Glutamatergic neuron (in vitro differentiated cells): ENCODE measurements around the gene TBC1D5. TPM values are rescaled to one million over a fixed set of nuclear protein-coding genes. Genes with fewer than 3 reads are reported as not detected.
A peak's percentile ranks its signal among the peaks of the same experiment; 100 is the strongest.
"Not testable (repeated sequence)": the region's sequence is repeated elsewhere in the genome, so short reads cannot be mapped to it uniquely, and the experiment has no call there.

ENCODE experiments used
- DNase-seq: peaks from one replicate; pipeline ENCODE4 v3.0.0; 2022
- H3K27ac Mint-ChIP-seq: one replicate; pipeline ENCODE4 v1.8.0; 2020; ENCODE audit warnings: mild to moderate bottlenecking, mixed read lengths, inconsistent platforms; ENCODE audit not compliant: unreplicated experiment
- H3K27me3 Mint-ChIP-seq: one replicate; pipeline ENCODE4 v1.8.0; 2020; ENCODE audit warnings: mild to moderate bottlenecking, moderate library complexity, mixed read lengths, inconsistent platforms; ENCODE audit not compliant: unreplicated experiment
- H3K36me3 Mint-ChIP-seq: one replicate; pipeline ENCODE4 v1.8.0; 2020; ENCODE audit warnings: mild to moderate bottlenecking, mixed read lengths, inconsistent platforms; ENCODE audit not compliant: unreplicated experiment
- H3K4me1 Mint-ChIP-seq: one replicate; pipeline ENCODE4 v1.8.0; 2020; ENCODE audit warnings: mild to moderate bottlenecking, low read depth, mixed read lengths, inconsistent platforms; ENCODE audit not compliant: unreplicated experiment
- H3K4me3 Mint-ChIP-seq: one replicate; pipeline ENCODE4 v1.8.0; 2020; ENCODE audit warnings: mild to moderate bottlenecking, mixed read lengths, inconsistent platforms; ENCODE audit not compliant: unreplicated experiment
- H3K9me3 Mint-ChIP-seq: one replicate; pipeline ENCODE4 v1.8.0; 2020; ENCODE audit warnings: mild to moderate bottlenecking, moderate library complexity, mixed read lengths, inconsistent platforms; ENCODE audit not compliant: unreplicated experiment
- total RNA-seq: library from RNA; stranded (reverse); fragmentation: NEBNext Ultra II Directional; extraction: Animal tissue kit (Norgen Biotek cat#: 25700); gene quantifications from one replicate; pipeline ENCODE4 v1.2.1, GENCODE V29; 2021; ENCODE audit not compliant: unreplicated experiment
- TF ChIP-seq, protein P1 (sequence below): fragments of 200-600 bp; sonication (generic); IDR thresholded peaks from one replicate; pipeline ENCODE4 v1.5.0; 2021; ENCODE audit not compliant: partially characterized antibody, unreplicated experiment

TBC1D5 gene
- total RNA-seq, 1 donor from 2014 or later, result 40.2 TPM

DNA sequence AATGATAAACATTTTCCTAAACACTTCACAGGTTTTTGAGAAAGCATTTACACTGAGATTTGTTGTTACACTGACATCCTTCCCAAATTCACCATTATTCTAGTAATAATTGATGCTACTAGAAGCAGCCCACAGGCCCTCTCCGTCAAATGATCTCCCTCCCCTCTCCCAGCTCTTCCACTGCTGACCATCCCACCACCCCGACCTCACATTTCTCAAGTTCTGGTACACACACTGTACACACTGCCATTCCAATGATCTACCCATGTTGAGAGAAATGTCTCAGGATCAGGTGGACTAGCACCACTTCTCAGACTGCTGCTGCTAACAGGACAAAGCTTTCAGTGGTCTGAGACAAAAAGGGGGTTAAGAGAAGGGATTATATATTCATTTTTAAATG, 3.5 kb downstream of the TBC1D5 start:
- H3K27me3 Mint-ChIP-seq, result no peaks in the 10 kb centered on the region
- peaks cover 11% of the 10 kb centered on the region for H3K4me1 Mint-ChIP-seq
- DNase-seq, result no peak
- peaks cover 2% of the 10 kb centered on the region for H3K9me3 Mint-ChIP-seq
- no peak overlapping the region for H3K4me3 Mint-ChIP-seq
- TF ChIP-seq, protein P1, sequence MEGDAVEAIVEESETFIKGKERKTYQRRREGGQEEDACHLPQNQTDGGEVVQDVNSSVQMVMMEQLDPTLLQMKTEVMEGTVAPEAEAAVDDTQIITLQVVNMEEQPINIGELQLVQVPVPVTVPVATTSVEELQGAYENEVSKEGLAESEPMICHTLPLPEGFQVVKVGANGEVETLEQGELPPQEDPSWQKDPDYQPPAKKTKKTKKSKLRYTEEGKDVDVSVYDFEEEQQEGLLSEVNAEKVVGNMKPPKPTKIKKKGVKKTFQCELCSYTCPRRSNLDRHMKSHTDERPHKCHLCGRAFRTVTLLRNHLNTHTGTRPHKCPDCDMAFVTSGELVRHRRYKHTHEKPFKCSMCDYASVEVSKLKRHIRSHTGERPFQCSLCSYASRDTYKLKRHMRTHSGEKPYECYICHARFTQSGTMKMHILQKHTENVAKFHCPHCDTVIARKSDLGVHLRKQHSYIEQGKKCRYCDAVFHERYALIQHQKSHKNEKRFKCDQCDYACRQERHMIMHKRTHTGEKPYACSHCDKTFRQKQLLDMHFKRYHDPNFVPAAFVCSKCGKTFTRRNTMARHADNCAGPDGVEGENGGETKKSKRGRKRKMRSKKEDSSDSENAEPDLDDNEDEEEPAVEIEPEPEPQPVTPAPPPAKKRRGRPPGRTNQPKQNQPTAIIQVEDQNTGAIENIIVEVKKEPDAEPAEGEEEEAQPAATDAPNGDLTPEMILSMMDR, result no peak
- H3K27ac Mint-ChIP-seq, result no peak overlapping the region
- H3K36me3 Mint-ChIP-seq, result no peaks in the 10 kb centered on the region

GRCh38 chr3:17738219-17738618, 4.2 kb downstream of the TBC1D5 start:
- Mint-ChIP-seq H3K4me1 (peaks cover 8% of the 10 kb centered on the region), H3K36me3 (no peaks in the 10 kb centered on the region), H3K27me3 (no peaks in the 10 kb centered on the region), H3K27ac (no peak overlapping the region), H3K9me3 (peaks cover 2% of the 10 kb centered on the region), H3K4me3 (no peak overlapping the region)
- TF ChIP-seq, protein P1, result no peak
- DNase-seq, result no peak

DNA sequence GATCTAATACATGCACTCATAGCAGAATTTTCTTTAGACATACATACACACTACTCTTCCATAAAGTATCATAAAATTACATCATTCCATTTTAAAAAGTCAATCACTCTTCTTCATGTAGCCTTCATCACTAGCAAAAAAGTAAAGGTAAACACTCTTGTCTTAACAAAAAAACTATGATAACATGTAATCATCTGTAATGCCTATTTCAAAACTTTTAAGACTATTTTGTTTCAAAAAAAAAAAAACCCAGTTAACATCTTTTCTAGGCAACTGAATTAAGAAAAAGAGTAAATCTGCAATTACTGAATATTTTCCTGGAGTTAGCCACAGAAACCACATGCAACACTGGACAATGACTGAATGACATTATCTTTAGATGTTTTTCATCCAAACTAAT, 4.8 kb downstream of the TBC1D5 start:
- no peak overlapping the region for H3K4me3 Mint-ChIP-seq
- TF ChIP-seq, protein P1, result no peak
- peaks cover 8% of the 10 kb centered on the region for H3K4me1 Mint-ChIP-seq
- H3K27me3 Mint-ChIP-seq, result no peaks in the 10 kb centered on the region
- DNase-seq, result no peak
- H3K27ac Mint-ChIP-seq, result no peak overlapping the region
- no peaks in the 10 kb centered on the region for H3K9me3 Mint-ChIP-seq
- no peaks in the 10 kb centered on the region for H3K36me3 Mint-ChIP-seq

DNA sequence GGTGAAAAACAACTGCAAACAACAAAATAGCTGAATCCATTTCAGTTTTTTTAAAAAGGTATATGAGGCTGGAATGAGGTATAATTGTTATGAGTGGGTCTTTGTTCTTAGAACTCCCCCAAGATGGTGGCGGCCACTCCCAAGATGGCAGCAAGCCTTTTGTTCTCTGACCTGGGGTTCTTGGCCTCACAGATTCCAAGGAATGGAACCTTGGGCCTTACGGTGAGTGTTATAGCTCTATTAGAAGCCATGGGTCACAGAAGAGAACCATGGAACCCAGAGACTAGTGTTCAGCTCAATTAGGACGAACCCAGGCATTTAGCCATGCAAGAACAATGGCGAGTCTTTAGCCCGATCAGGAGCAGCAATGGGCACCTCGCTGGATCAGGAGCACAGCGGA, 7.1 kb downstream of the TBC1D5 start:
- peak overlapping the region; percentile 31 for H3K27ac Mint-ChIP-seq
- not testable (repeated sequence) for H3K27me3 Mint-ChIP-seq, H3K36me3 Mint-ChIP-seq, H3K4me1 Mint-ChIP-seq, H3K4me3 Mint-ChIP-seq, DNase-seq, H3K9me3 Mint-ChIP-seq

DNA sequence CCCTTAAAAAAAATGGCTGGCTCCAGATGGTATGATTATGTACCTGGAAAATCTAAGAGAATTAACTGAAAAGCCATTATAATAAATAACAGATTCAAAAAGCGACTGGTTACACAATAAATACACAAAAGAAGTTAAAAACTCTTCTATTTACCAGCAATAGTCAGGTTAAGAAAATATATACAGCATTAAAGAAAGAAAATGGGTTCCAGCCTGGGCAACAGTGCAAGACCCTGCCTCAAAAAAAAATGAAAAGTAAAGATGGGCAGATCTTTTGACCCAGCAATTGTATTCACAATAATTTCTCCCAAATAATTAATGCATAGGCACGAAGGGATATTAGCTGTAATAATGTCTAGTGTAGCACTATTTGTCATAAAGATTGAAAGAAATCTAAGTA, 8.7 kb downstream of the TBC1D5 start:
- H3K27ac Mint-ChIP-seq, result no peak overlapping the region
- peaks cover 5% of the 10 kb centered on the region for H3K36me3 Mint-ChIP-seq
- TF ChIP-seq, protein P1, result no peak
- no peaks in the 10 kb centered on the region for H3K9me3 Mint-ChIP-seq
- no peaks in the 10 kb centered on the region for H3K4me1 Mint-ChIP-seq
- no peak overlapping the region for H3K4me3 Mint-ChIP-seq
- DNase-seq, result no peak
- H3K27me3 Mint-ChIP-seq, result no peaks in the 10 kb centered on the region

GRCh38 chr3:17733215-17733614, 9.2 kb downstream of the TBC1D5 start:
- Mint-ChIP-seq H3K4me3 (no peak overlapping the region), H3K9me3 (no peaks in the 10 kb centered on the region), H3K36me3 (peaks cover 5% of the 10 kb centered on the region), H3K27ac (no peak overlapping the region), H3K27me3 (no peaks in the 10 kb centered on the region), H3K4me1 (no peaks in the 10 kb centered on the region)
- no peak for DNase-seq
- TF ChIP-seq, protein P1, result no peak
